Activated CD8-positive, alpha-beta memory T cell treated with anti-CD3 and anti-CD28 coated beads for 24 hours (primary cell): Measurements from ENCODE around the gene C1orf159.
"Not testable (repeated sequence)": the region's sequence is repeated elsewhere in the genome, so short reads cannot be mapped to it uniquely, and the experiment has no call there.

Source experiments
- DNase-seq: peaks from one replicate; pipeline ENCODE4 v3.0.0-alpha.2; 2020

Gene C1orf159

GRCh38 chr1:1063945-1064831 is 51.7 kb downstream of the C1orf159 start:
- peak; percentile 96 for DNase-seq

- no peak for DNase-seq
Observed at GRCh38 chr1:1063261-1063944, 52.5 kb downstream of the C1orf159 start.

GRCh38 chr1:1062348-1063163 is 53.3 kb downstream of the C1orf159 start:
- no peak for DNase-seq

GRCh38 chr1:1061682-1062345 is 54.1 kb downstream of the C1orf159 start:
- no peak for DNase-seq

GRCh38 chr1:1060281-1061000 is 55.4 kb downstream of the C1orf159 start:
- no peak for DNase-seq

- DNase-seq: peak; percentile 99
Observed at GRCh38 chr1:1059494-1060280, 56.2 kb downstream of the C1orf159 start.

GRCh38 chr1:1058921-1059493 is 56.9 kb downstream of the C1orf159 start:
- no peak for DNase-seq

GRCh38 chr1:1058088-1058905 is 57.6 kb downstream of the C1orf159 start:
- DNase-seq: no peak

- not testable (repeated sequence) for DNase-seq
Observed at GRCh38 chr1:1057769-1058087, 58.2 kb downstream of the C1orf159 start.

- no peak for DNase-seq
Observed at GRCh38 chr1:1055841-1056736, 59.8 kb downstream of the C1orf159 start.

- no peak for DNase-seq
Observed at GRCh38 chr1:1054971-1055370, 60.9 kb downstream of the C1orf159 start.

- no peak for DNase-seq
Observed at GRCh38 chr1:1054099-1054700, 61.7 kb downstream of the C1orf159 start.

- DNase-seq: no peak
Observed at GRCh38 chr1:1053682-1054081, 62.2 kb downstream of the C1orf159 start.

GRCh38 chr1:1053022-1053421 is 62.9 kb downstream of the C1orf159 start:
- DNase-seq: no peak

- DNase-seq: no peak
Observed at GRCh38 chr1:1052003-1052840, 63.7 kb downstream of the C1orf159 start.

- DNase-seq: no peak
Observed at GRCh38 chr1:1051127-1051810, 64.6 kb downstream of the C1orf159 start.

- no peak for DNase-seq
Observed at GRCh38 chr1:1050577-1051052, 65.3 kb downstream of the C1orf159 start.
